Fibroblast of lung (primary cell): ENCODE results near the gene GPAM.

Experiments used
- EZH2 ChIP-seq: IDR thresholded peaks from 2 replicates; pipeline ENCODE4 v1.5.1; 2012; ENCODE audit warnings: low read length, control low read depth, mild to moderate bottlenecking; ENCODE audit errors: missing control alignments
- TF ChIP-seq, protein P1 (sequence below), 2 donors: IDR thresholded peaks in 1 of 2; conservative IDR thresholded peaks in 1 of 2; 1 replicate in 1 of 2; 2 replicates in 1 of 2; pipeline ENCODE4 v1.5.1; 2011 to 2012; ENCODE audit warnings: low read length in 2 of 2, control low read depth in 1 of 2, inconsistent platforms in 1 of 2, low read depth in 1 of 2, mild to moderate bottlenecking in 1 of 2

DNA sequence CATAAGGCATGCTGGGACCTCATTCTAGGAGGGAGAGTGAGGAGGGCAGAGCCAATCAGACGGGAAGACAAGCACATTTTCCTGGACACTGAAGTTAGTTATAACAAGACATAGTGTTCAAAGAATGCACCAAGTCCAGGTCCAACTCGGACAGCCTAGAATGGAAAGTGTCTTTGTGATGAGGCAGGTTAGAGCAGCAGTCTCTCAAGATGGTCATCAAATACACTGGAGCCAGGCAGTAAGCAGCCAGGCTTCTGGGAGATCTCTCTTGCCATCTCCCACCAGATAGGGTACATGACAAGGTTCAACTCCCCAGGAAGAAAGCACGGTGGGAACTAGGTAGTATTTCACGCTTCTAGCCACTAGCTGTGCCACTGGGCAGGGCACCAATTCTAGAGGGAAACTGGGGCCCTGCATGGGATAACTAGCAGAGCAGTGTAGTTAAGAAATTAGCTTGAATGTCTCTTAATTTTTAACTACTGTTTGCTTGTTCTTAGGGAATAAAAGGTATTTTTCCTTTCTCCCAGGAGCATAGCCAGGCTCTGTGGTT lies 7.6 kb upstream of the GPAM start:
- TF ChIP-seq, protein P1, sequence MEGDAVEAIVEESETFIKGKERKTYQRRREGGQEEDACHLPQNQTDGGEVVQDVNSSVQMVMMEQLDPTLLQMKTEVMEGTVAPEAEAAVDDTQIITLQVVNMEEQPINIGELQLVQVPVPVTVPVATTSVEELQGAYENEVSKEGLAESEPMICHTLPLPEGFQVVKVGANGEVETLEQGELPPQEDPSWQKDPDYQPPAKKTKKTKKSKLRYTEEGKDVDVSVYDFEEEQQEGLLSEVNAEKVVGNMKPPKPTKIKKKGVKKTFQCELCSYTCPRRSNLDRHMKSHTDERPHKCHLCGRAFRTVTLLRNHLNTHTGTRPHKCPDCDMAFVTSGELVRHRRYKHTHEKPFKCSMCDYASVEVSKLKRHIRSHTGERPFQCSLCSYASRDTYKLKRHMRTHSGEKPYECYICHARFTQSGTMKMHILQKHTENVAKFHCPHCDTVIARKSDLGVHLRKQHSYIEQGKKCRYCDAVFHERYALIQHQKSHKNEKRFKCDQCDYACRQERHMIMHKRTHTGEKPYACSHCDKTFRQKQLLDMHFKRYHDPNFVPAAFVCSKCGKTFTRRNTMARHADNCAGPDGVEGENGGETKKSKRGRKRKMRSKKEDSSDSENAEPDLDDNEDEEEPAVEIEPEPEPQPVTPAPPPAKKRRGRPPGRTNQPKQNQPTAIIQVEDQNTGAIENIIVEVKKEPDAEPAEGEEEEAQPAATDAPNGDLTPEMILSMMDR (conservative IDR thresholded peaks at IDR 0.05 in 1 of 2, IDR thresholded peaks at IDR 0.05 in 1 of 2; ENCODE audit: low read depth in 1 of 2, low read length in 2 of 2): no peak
- TF ChIP-seq EZH2: no peak
